ENCODE results near the gene IL11.

DNA sequence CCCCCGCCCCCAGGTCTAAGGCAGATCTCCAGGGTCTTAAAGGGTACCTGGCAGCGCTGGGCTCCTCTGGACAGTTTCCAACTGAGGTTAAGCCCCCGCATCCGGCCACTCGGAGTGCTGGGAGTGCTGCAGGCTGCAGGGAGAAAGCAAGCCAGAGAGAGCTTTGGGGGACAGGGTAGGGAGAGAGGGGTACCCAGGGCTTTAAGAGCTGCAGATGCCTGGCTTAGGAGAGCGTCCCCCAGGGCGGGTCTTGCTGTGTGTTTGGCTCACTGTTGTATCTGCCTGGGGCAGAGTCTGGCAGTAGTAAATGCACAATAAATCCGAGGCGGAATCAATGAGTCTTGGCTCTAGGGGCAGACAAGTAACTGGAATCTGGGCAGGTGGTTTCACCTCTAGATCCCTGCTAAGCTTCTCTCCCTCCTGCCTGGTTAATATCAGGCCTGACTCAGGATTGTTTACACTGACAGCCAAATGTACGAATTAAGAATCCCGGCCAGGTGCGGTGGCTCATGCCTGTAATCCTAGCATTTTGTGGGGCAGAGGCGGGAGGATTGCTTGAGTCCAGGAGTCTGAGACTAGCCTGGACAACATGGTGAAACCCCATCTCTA lies 14.9 kb downstream of the IL11 start:
- TF ChIP-seq, protein P1, sequence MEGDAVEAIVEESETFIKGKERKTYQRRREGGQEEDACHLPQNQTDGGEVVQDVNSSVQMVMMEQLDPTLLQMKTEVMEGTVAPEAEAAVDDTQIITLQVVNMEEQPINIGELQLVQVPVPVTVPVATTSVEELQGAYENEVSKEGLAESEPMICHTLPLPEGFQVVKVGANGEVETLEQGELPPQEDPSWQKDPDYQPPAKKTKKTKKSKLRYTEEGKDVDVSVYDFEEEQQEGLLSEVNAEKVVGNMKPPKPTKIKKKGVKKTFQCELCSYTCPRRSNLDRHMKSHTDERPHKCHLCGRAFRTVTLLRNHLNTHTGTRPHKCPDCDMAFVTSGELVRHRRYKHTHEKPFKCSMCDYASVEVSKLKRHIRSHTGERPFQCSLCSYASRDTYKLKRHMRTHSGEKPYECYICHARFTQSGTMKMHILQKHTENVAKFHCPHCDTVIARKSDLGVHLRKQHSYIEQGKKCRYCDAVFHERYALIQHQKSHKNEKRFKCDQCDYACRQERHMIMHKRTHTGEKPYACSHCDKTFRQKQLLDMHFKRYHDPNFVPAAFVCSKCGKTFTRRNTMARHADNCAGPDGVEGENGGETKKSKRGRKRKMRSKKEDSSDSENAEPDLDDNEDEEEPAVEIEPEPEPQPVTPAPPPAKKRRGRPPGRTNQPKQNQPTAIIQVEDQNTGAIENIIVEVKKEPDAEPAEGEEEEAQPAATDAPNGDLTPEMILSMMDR (IDR thresholded peaks at IDR 0.05), result no peak
- TF ChIP-seq POLR2A (IDR thresholded peaks at IDR 0.05), result no peak

Measured in Peyer's patch (tissue), 4 donors.